GM21723 (cell line): ENCODE measurements around the gene SOBP.
A peak's percentile ranks its signal among the peaks of the same experiment; 100 is the strongest.
"Not testable (repeated sequence)": the region's sequence is repeated elsewhere in the genome, so short reads cannot be mapped to it uniquely, and the experiment has no call there.

Experiments
- ATAC-seq: cut with Tn5 transposase; IDR thresholded peaks from one replicate; pipeline ENCODE4 v1.9.1; 2021; ENCODE audit warnings: mild to moderate bottlenecking, moderate library complexity; ENCODE audit not compliant: unreplicated experiment

SOBP gene, protein sequence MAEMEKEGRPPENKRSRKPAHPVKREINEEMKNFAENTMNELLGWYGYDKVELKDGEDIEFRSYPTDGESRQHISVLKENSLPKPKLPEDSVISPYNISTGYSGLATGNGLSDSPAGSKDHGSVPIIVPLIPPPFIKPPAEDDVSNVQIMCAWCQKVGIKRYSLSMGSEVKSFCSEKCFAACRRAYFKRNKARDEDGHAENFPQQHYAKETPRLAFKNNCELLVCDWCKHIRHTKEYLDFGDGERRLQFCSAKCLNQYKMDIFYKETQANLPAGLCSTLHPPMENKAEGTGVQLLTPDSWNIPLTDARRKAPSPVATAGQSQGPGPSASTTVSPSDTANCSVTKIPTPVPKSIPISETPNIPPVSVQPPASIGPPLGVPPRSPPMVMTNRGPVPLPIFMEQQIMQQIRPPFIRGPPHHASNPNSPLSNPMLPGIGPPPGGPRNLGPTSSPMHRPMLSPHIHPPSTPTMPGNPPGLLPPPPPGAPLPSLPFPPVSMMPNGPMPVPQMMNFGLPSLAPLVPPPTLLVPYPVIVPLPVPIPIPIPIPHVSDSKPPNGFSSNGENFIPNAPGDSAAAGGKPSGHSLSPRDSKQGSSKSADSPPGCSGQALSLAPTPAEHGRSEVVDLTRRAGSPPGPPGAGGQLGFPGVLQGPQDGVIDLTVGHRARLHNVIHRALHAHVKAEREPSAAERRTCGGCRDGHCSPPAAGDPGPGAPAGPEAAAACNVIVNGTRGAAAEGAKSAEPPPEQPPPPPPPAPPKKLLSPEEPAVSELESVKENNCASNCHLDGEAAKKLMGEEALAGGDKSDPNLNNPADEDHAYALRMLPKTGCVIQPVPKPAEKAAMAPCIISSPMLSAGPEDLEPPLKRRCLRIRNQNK

GRCh38 chr6:107489636-107490565 is at the start of gene SOBP:
Gene SOBP (plus strand): TSS chr6:107490117. CDS start chr6:107490617, 500 bp downstream.
- ATAC-seq, result peak; percentile 54

GRCh38 chr6:107440936-107441335 is 49.0 kb upstream of the SOBP start:
- ATAC-seq, result no peak

- no peak for ATAC-seq
Observed at GRCh38 chr6:107441682-107442081, 48.2 kb upstream of the SOBP start.

DNA sequence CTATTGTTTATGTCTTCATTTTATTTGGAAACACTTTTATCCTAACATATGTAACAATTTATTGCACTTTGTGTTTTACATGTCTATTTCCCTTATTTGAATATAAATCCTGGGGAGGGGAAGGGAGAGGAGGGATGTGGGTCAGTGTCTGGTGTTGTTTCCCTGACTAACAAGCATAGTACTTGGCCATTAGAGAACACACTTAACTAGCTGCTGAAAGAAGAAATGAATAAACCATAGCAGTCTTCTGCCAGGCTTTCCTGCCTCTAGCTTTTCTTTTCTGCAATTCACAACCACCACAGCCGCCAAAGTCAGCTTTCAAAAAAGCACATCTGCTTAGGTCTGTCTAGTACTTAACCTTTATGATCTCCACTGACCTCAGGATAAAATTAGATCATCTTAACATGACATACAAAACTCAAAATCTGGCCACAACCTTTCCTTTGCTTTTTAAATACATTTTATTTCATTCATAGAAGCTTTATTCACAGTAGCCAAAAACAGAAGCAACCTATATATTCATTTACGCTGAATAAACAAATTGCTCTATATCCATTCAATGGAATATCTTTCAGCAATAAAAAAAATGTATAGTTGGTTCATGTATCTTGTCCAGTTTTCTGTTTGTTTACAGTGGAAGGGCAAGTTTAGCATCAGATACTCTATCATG is 46.8 kb upstream of the SOBP start:
- no peak for ATAC-seq

GRCh38 chr6:107443608-107444267 is 46.2 kb upstream of the SOBP start:
- ATAC-seq, result no peak

- ATAC-seq, result no peak
Observed at GRCh38 chr6:107444277-107444676, 45.6 kb upstream of the SOBP start.

- ATAC-seq, result no peak
Observed at GRCh38 chr6:107447663-107448216, 42.2 kb upstream of the SOBP start.

GRCh38 chr6:107448776-107449175 is 41.1 kb upstream of the SOBP start:
- ATAC-seq, result no peak

DNA sequence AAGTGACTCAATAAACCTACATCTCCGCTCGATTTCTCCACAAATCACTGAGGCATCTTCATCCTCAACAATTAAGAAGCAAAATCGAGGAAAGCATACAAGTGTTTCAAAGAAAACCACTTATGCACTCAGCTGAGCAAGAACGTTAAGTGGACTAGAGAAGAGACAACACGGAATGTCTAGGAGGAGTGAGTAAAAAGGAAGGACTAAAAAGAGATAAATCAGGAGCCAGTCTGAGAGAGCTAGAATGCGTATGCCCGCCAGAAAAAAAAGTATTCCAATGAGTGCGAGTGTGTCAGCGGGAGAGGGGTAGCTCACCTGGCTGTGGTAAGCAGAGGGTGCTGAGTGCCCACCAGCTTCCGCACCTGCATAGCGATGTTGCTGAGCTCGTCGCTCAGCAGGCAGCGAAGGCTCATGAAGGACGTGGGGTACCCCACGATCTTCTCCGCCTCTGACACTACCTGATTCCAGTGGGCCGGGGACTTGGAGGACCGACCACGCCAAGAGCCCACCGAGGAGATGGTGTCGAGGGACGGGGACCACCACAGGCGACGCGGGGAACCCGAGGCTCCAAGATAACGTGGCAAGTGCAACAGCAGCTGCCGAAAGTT is 31.1 kb upstream of the SOBP start:
- ATAC-seq, result peak; percentile 34

- peak; percentile 93 for ATAC-seq
Observed at GRCh38 chr6:107459283-107460082, 30.4 kb upstream of the SOBP start, which contains the start of gene PDSS2. Gene PDSS2 (minus strand): TSS chr6:107459564. CDS start chr6:107459285, 279 bp downstream.

DNA sequence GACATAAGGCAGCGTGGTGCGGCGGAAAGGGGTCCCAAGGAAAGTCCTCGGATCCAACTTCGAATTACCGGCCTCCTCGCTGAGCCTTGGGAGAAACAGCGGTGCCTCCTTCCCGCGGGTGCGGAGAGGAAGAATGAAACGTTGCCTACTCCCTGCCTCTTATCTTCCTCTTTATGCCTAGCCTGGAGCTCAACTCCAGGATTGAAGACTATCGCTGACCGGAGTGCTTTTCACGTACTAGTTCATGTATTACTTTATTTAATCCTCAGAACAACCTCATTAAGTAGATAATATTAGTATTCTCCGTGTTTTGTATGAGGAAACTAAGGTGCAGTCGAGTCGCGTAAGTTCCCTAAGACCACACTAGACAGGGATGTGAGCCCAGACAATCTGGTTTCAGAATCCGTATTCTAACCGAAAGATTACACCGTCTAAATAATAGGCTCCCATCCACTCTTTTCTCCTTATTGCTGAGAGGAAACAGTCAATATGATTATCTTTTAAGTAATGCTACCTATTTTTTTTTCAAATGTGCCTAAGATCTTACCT is 29.8 kb upstream of the SOBP start:
- ATAC-seq, result no peak

- no peak for ATAC-seq
Observed at GRCh38 chr6:107466062-107466461, 23.9 kb upstream of the SOBP start.

DNA sequence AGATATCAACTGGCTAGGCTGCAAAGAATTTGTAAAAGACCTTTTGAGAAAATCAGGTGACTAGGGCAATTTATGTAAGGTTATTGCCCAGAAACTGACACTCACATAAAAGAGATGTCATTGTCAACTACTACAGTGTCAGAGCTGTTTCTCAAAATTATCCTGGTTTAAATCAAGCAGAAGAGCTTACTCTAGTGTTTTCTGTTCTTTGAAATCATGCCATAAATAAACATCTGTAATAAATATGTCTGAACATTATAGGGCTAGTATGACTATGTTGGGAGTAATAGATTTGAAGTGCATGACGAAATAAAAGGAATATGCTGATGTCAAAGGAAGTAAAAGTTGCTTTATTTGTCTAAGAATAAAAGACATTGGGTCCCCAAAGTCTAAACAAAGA is 19.6 kb upstream of the SOBP start:
- ATAC-seq, result no peak

DNA sequence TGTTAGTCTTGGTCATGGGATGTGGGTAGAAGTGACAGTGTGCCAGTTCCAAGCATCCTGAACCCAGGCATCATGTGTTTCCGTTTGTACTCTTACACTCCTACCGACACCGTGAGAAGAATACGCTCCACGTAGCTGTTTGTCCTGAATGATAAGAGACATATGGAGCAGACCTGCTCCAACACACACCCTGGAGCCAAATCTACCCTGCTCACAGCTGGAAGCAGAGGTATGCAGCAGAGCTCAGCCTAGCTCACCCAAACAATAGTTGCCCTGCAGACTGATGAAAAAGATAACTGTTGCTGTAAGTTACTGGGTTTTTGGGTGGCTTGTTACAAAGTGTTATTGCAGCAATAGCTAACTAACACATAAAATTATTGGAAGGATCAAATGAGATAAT is 16.3 kb upstream of the SOBP start:
- ATAC-seq, result no peak

- ATAC-seq, result not testable (repeated sequence)
Observed at GRCh38 chr6:107475360-107475759, 14.6 kb upstream of the SOBP start.

DNA sequence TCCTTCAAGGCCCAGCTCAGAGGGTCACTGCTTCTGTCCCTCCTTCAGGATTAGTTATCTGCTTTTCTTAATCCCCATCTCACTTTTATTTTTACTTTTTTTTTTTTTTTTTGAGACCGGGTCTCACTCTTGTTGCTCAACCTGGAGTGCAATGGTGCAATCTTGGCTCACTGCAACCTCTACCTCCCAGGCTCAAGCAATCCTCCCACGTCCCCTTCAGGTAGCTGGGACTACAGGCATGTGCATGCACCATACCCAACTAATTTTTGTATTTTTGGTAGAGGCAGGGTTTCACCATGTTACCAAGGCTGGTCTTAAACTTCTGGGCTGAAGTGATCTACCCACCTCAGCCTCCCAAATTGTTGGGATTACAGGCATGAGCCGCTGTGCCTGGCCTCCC is 14.1 kb upstream of the SOBP start:
- ATAC-seq, result not testable (repeated sequence)

- ATAC-seq, result no peak
Observed at GRCh38 chr6:107479089-107479690, 10.7 kb upstream of the SOBP start.
